ENCODE results near the gene MMP24OS.

Gene MMP24OS

GRCh38 chr20:35292504-35293285 is 14.8 kb upstream of the MMP24OS start:
- no peak for DNase-seq

GRCh38 chr20:35291654-35292503 is 14.0 kb upstream of the MMP24OS start, which contains the start of gene FAM83C:
TSS of gene FAM83C (minus strand) at chr20:35292425. CDS start at chr20:35292304, 121 bp downstream.
- DNase-seq: no peak

DNA sequence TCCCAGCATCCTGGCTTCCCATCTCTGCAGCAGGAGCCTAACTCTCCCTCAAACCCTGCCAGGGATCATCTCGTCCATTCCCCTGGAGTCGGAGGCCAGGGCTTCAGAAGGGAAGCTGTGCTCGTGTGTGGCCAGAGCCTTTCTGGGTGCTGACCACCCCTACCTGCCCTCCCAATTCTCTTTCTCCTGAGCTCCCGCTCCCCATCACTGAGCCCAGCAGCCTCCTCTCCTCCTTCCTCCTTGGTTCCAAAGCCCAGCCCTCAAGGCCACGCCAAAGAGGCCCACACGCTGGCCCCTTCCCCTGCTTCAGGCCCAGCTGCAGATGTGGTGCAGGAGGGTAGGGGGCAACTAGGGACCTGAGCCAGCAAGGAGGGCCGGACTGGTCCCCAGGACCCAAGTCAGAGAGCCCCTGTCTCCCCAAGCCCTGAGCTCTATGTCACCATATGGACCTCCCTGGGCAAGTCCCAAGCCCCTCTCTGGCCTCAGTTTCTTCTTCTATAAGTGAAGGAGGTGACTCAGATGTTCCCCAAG is 13.0 kb upstream of the MMP24OS start:
- no peak for DNase-seq

DNA sequence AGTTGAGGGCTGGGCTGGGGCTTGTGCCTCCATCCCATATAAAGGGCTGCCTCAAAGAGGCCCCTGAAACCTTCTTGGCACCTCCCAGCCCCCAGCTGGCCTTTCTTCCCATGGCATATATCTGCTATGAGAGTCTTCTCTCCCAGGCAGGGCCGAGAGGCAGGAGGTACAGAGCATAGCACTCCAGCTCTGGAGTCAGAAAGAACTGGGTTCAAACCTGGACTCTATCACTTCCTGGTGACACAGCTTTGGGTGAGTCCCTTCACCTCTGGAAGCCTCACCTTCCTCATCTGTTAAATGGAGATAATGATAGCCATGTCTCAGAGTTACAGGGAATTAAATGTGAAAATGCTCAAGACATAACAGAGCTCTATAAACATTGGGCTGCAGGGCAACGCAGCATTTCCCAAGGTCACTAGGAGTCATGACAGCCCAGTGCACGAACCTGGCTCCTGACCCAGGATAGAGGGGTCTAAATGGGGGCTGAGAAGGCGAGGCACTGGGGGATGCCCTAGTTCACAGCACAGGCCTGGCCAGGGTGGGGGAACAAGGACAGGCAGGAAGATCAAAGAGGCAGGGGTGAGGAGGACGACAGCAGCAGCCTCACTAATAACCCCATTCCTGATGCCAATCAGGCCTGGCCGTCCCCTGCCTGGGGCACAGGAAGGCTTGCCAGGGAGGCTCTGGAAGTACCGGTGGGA is 12.4 kb upstream of the MMP24OS start:
- DNase-seq: no peak

GRCh38 chr20:35288325-35289060 is 10.6 kb upstream of the MMP24OS start:
- no peak for DNase-seq

DNA sequence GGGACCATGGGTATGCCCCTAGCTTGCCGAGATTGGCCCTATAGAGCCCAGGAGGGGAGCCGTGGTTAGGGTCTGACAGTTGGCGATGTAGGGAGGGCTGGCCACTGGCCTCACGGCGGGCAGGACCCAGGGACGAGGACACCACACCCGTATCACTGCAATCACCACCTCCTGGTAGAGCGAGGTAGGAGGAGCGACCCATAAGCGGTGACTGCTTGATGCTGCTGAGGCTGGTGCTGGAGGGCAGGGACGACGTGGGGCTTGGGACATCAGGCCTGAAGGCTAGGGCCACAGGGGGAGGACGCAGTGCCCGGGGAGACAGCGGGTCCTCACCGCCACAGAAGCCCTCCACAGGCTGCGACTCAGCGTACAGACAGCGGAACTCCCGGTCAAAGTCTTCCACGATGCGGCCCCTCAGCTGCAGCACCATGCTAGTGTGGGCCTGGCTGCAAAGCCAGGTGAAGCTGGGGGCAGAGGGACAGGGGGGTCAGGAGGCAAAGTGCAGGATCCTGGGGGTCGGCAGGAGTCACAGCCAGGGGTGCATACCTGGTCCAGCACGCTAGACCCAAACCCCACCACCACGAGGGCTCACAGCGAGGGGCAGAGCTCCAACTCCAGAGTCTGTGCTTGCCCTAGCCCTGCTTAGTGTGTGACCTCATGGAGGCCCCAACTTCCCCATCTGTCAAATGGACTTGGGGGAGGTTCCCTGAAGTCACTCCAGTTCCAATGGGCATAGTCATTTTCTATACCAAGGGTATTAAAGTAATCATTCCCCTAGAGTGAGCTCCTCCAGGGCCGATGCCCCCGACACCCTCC is 9.8 kb upstream of the MMP24OS start:
- DNase-seq: no peak

- no peak for DNase-seq
Measured at GRCh38 chr20:35286899-35287508, 9.1 kb upstream of the MMP24OS start.

- DNase-seq: no peak
Measured at GRCh38 chr20:35286077-35286898, 8.4 kb upstream of the MMP24OS start.

DNA sequence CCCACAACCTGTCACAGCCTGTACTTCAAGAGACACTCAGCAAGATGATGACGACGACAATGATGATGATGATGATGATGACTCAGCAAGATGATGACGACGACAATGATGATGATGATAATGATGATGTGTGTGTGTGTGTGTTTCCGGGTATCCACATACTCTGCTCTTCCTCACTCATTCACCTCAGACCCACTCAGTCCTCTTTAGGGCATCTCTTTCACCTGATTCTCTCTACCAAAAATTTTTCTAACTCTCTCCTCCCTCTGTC is 7.8 kb upstream of the MMP24OS start:
- no peak for DNase-seq

- DNase-seq: no peak
Measured at GRCh38 chr20:35284992-35285805, 7.3 kb upstream of the MMP24OS start.

DNA sequence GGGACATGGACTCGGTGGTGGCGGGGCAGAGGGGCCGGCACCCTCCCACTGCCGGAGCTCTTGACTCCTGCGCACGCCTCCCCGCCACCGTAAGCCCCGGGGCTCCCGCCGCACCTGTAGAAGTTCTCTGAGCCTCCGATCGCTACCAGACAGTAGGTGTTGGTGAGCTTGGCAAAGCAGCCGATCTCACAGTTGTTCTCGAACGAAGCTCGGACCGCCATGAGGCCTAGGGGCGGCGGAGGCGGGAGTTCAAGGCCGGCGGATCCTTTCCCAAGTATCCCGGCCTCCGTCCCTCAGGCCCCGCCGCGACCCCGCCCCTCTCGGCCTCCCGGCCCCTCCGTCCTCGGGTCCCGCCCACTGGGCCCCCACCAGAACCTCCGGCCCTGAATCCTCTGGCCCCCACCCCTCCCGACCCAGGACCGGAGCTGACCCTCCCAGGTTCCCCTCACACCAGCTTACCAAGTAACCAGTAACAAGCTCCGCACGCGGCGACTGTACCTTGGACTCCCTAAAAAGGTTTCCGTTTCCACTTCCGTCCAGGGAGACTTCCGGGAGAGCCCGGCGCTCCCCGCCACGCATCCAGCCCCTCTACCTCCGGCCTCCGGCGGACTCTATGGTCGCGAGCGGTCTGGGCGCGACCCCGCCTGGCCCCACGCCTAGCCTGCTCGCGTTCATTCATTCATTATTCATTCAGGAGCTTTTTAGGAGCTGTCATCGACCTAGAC is 6.5 kb upstream of the MMP24OS start, which contains the start of gene EIF6:
Gene EIF6, minus strand, starts transcription at position 506 of the 725 bp plus-strand sequence. Its CDS starts 285 bp downstream, at position 221.
- DNase-seq: peak; percentile 86

DNA sequence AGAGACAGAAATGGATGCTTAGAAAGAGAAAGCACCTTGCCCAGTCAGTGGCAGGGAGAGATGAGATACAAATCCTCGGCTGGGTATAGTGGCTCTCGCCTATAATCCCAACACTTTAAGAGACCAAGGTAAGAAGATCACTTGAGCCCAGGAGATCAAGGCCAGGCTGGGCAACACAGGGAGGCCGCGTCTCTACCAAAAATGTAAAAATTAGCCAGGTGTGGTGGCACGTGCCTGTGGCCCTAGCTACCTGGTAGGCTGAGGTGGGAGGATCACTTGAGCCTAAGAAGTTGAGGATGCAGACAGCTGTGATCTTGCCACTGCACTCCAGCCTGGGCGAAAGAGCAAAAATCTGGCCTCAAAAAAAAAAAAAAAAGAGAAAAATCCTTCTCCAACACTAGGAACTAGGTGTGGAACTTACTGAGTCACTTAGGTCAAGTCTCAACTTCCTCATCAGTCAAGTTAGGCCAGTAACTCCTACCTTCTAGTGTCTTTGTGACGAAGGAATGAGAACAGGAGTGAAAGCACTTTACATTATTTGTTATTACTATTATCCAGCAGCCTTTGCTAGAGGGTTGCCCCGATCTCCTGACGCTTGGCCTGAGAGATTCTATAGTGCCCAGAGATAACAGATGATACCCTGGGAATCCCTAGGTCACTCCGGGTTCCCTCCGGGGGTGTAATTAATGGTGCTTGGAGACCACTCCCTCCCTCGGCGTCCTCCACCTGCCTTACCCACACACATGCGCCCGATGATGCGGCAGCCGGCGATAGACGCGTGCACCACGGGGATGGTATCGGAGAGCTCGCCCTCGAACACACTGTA is 5.7 kb upstream of the MMP24OS start:
- DNase-seq: no peak

DNA sequence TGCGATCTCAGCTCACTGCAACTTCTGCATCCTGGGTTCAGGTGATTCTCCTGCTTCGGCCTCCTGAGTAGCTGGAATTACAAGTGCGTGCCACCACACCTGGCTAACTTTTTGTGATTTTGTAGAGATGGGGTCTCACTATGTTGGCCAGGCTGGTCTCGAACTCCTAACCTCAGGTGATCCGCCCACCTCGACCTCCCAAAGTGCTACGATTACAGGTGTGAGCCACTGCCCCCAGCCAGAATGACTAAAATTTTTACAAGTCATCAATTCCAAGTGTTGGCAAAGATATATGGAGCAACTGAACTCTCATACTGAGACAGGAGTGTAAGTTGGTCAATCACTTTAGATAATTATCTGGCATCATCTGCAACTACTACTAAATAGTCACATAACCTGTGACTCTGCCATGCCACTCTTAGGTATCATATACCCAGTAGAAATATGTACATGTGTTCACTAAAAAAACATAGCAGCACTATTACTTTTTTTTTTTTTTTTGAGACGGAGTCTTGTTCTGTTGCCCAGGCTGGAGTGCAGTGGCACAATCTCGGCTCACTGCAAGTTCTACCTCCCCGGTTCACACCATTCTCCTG is 3.7 kb upstream of the MMP24OS start:
- no peak for DNase-seq

GRCh38 chr20:35280523-35280922 is 2.6 kb upstream of the MMP24OS start:
- DNase-seq: no peak

GRCh38 chr20:35279533-35280174 is 1.7 kb upstream of the MMP24OS start:
- no peak for DNase-seq

- no peak for DNase-seq
Measured at GRCh38 chr20:35279040-35279439, 1.1 kb upstream of the MMP24OS start.

All from right kidney (tissue), 1 donor.